ENCODE results near the gene SLC17A7. TPM values are rescaled to one million over a fixed set of nuclear protein-coding genes. Genes with fewer than 3 reads are reported as not detected.

SLC17A7 gene
- total and polyA plus RNA-seq, 9 of the 15 experiments (the other 6 are each of a cell fraction or from before 2014, with no cell fraction given) = 1.1 to 15.7 (median 2.4) TPM

GRCh38 chr19:49430678-49431329, 10.5 kb downstream of the SLC17A7 start (continued):
- TF ChIP-seq SMAD1 (IDR thresholded peaks at IDR 0.05; ENCODE audit: low read depth, low read length, partially characterized antibody) (no peak), FOXA3 (CRISPR knock-in tag; conservative IDR thresholded peaks at IDR 0.05 in 1 of 2, IDR thresholded peaks at IDR 0.05 in 1 of 2) (no peak), KDM5B (IDR thresholded peaks at IDR 0.05; ENCODE audit: insufficient replicate concordance, low read depth, low read length) (peak; percentile 53), EP300 (IDR thresholded peaks at IDR 0.05; ENCODE audit: low read length) (no peak), HBP1 (CRISPR knock-in tag; IDR thresholded peaks at IDR 0.05) (no peak), THAP7 (CRISPR knock-in tag; IDR thresholded peaks at IDR 0.05) (no peak), HMG20B (CRISPR knock-in tag; IDR thresholded peaks at IDR 0.05) (no peak), ZNF75A (CRISPR knock-in tag; IDR thresholded peaks at IDR 0.05) (no peak), ASH1L (IDR thresholded peaks at IDR 0.05; ENCODE audit: borderline replicate concordance, low read depth, partially characterized antibody) (no peak), RCOR1 (IDR thresholded peaks at IDR 0.05; ENCODE audit: borderline replicate concordance in 1 of 2, low read depth in 2 of 2, low read length in 2 of 2) (no peak)
